Smooth muscle cell (in vitro differentiated cells): ENCODE measurements around the gene ACOX1. TPM values are rescaled to one million over a fixed set of nuclear protein-coding genes. Genes with fewer than 3 reads are reported as not detected.

ENCODE experiments used
- DNase-seq: peaks from one replicate; lab custom pipeline; 2025; ENCODE audit not compliant: unreplicated experiment; lab: John Stamatoyannopoulos, UW
- H2AFZ ChIP-seq: fragments of 200-600 bp; sonication (generic); 2 replicates; pipeline ENCODE4 v1.6.0; 2016; ENCODE audit warnings: antibody characterized with exemption, low read depth, mild to moderate bottlenecking
- H3F3A ChIP-seq: fragments of 200-600 bp; sonication (generic); 2 replicates; pipeline ENCODE4 v1.6.0; 2017; ENCODE audit warnings: antibody characterized with exemption, low read depth
- H3K27ac ChIP-seq: fragments of 200-600 bp; sonication (generic); 2 replicates; pipeline ENCODE4 v1.5.1; 2016; ENCODE audit warnings: low read depth, mild to moderate bottlenecking
- H3K27me3 ChIP-seq: fragments of 200-600 bp; sonication (generic); 2 replicates; pipeline ENCODE4 v1.6.1; 2016; ENCODE audit warnings: low read depth, mild to moderate bottlenecking
- H3K36me3 ChIP-seq: fragments of 200-600 bp; sonication (generic); 2 replicates; pipeline ENCODE4 v1.5.1; 2016; ENCODE audit warnings: low read depth
- H3K4me1 ChIP-seq: fragments of 200-600 bp; sonication (generic); 2 replicates; pipeline ENCODE4 v1.5.1; 2016; ENCODE audit warnings: low read depth
- H3K4me2 ChIP-seq: fragments of 200-600 bp; sonication (generic); 2 replicates; pipeline ENCODE4 v1.6.0; 2016; ENCODE audit warnings: mild to moderate bottlenecking
- H3K4me3 ChIP-seq: fragments of 200-600 bp; sonication (generic); 2 replicates; pipeline ENCODE4 v1.5.1; 2016; ENCODE audit warnings: mild to moderate bottlenecking
- H3K79me2 ChIP-seq: fragments of 200-600 bp; sonication (generic); 2 replicates; pipeline ENCODE4 v1.6.0; 2016; ENCODE audit warnings: low read depth, mild to moderate bottlenecking
- H3K9ac ChIP-seq: fragments of 200-600 bp; sonication (generic); 2 replicates; pipeline ENCODE4 v1.6.0; 2016; ENCODE audit warnings: low read depth
- H3K9me3 ChIP-seq: fragments of 200-600 bp; sonication (generic); replicated peaks from 2 replicates; pipeline ENCODE4 v1.5.1; 2016; ENCODE audit warnings: low read depth
- H4K20me1 ChIP-seq: fragments of 200-600 bp; sonication (generic); 2 replicates; pipeline ENCODE4 v1.6.0; 2016; ENCODE audit warnings: low read depth
- CTCF ChIP-seq: fragments of 200-600 bp; sonication (generic); IDR thresholded peaks from 2 replicates; pipeline ENCODE4 v1.5.1; 2017; ENCODE audit warnings: borderline replicate concordance, mild to moderate bottlenecking, antibody characterized with exemption; ENCODE audit not compliant: insufficient read depth, poor library complexity, severe bottlenecking
- WGBS: methylation state at CpG from one replicate; pipeline ENCODE4 v1.1.7; 2016; ENCODE audit warnings: low lambda C conversion rate; 5-methylcytosine and 5-hydroxymethylcytosine counted together
- polyA plus RNA-seq: library from polyadenylated mRNA; unstranded; fragments of >200 nt; fragmentation: Nextera tagmentation; extraction: Ambion mirVana; gene quantifications from 2 replicates; pipeline ENCODE4 v1.2.1, GENCODE V29; 2016
- total RNA-seq: library from RNA; depleted of rRNA; stranded (reverse); fragments of >200 nt; gene quantifications from 2 replicates; pipeline ENCODE4 v1.2.3, GENCODE V29; 2014

The ACOX1 gene
- total and polyA plus RNA-seq, 2 experiments from 2014 or later: 25.9 to 35.3 TPM

DNA sequence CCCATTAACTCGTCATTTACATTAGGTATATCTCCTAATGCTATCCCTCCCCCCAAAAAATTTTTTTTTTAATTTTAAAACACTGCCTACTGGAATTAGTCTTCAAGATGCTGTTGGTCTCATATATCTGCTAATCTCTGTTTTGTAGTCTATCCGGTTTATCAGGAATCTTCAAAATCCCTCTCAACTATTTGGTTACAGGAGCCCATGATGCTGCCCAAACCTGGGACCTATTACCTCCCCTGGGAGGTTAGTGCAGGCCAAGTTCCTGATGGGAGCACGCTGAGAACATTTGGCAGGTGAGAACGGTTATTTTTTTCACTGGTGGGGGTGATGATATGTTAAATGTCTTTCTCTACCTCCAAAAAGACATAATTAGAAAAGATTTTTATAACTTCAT is 7.0 kb upstream of the ACOX1 start:
- Histone ChIP-seq H4K20me1 (no peaks in the 10 kb centered on the region), H3K4me1 (peaks cover 15% of the 10 kb centered on the region), H3K79me2 (peaks cover 5% of the 10 kb centered on the region), H3K9me3 (no peaks in the 10 kb centered on the region), H3K36me3 (no peaks in the 10 kb centered on the region), H3K27me3 (no peaks in the 10 kb centered on the region), H3K4me3 (no peak overlapping the region), H3K4me2 (no peak overlapping the region), H3F3A (peaks cover 14% of the 10 kb centered on the region), H2AFZ (no peak overlapping the region), H3K9ac (no peak overlapping the region), H3K27ac (no peak overlapping the region)
- 95% methylated on average over 4 of the region's 4 CpGs for WGBS
- TF ChIP-seq CTCF: no peak
- no peak for DNase-seq

DNA sequence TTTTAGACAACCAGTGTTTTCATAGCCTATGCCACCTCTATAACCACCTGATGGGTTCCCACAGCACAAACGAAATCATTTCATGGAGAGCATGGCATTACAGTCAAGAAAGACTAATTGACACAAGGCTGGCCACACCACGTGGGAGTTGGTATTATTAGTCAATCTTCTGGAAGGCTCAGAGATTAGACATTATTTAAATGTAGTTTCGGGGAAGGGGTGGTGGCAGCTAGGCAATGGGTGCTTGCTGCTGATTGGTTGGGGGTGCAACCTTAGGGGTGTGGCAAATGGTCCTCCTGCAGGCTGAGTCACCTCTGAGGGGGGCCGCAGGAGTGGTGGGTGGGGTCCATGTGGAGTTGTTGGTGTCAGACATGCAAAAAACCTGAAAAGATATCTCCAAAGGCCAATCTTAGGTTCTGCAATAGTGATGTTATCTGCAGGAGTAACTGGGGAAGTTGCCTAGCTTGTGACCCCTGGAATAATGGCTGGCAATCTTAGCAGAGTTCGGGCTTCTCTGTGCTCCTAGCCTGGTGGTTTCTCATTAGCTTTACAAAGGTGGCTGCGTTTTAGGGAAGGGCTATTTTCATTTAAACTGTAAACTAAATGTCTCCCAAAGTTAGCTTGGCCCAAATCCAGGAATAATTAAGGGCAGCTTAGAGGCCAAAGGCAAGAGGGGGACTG is 4.7 kb upstream of the ACOX1 start:
- 20% methylated on average over 6 of the region's 6 CpGs for WGBS
- Histone ChIP-seq H3K4me1 (peaks cover 15% of the 10 kb centered on the region), H2AFZ (no peak overlapping the region), H3K4me2 (peak overlapping the region; percentile 67), H3K4me3 (no peak overlapping the region), H3K9me3 (no peaks in the 10 kb centered on the region), H4K20me1 (no peaks in the 10 kb centered on the region), H3K79me2 (peaks cover 5% of the 10 kb centered on the region), H3K36me3 (no peaks in the 10 kb centered on the region), H3F3A (peaks cover 23% of the 10 kb centered on the region), H3K27me3 (no peaks in the 10 kb centered on the region), H3K27ac (peak overlapping the region; percentile 100), H3K9ac (no peak overlapping the region)
- DNase-seq: no peak
- no peak for TF ChIP-seq CTCF

DNA sequence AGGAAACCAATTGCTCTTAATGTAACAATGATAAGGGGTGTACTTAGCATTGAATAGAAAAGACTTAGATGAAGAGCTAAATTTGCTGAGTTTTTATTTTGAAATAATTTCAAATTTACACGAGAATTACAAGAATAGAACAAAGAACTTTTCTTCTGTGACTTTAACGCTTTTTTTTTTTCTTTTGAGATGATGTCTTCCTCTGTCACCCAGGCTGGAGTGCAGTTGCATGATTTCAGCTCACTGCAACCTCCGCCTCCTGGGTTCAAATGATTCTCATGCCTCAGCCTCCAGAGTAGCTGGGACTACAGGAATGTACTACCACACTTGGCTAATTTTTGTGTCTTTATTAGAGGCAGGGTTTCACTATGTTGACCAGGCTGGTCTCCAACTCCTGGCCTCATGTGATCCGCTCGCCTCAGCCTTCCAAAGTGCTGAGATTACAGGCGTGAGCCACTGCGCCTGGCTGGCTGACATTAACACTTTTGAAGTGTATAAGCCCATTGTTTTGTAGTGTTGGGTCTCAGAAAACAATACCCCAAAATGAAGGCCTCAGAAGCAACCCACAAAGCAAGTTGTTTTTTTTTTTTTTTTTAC is 2.2 kb upstream of the ACOX1 start:
- Histone ChIP-seq H3K9ac (peak overlapping the region; percentile 99), H3K4me3 (no peak overlapping the region), H2AFZ (no peak overlapping the region), H3K4me2 (peak overlapping the region; percentile 85), H3K27ac (peak overlapping the region; percentile 100), H3K27me3 (no peaks in the 10 kb centered on the region), H3F3A (peaks cover 23% of the 10 kb centered on the region), H3K4me1 (peaks cover 15% of the 10 kb centered on the region), H3K36me3 (no peaks in the 10 kb centered on the region), H3K79me2 (peaks cover 28% of the 10 kb centered on the region), H4K20me1 (peaks cover 15% of the 10 kb centered on the region), H3K9me3 (no peaks in the 10 kb centered on the region)
- DNase-seq: no peak
- 91% methylated on average over 7 of the region's 7 CpGs for WGBS
- no peak for TF ChIP-seq CTCF
